ENCODE data around the gene REPIN1.

The REPIN1 gene

DNA sequence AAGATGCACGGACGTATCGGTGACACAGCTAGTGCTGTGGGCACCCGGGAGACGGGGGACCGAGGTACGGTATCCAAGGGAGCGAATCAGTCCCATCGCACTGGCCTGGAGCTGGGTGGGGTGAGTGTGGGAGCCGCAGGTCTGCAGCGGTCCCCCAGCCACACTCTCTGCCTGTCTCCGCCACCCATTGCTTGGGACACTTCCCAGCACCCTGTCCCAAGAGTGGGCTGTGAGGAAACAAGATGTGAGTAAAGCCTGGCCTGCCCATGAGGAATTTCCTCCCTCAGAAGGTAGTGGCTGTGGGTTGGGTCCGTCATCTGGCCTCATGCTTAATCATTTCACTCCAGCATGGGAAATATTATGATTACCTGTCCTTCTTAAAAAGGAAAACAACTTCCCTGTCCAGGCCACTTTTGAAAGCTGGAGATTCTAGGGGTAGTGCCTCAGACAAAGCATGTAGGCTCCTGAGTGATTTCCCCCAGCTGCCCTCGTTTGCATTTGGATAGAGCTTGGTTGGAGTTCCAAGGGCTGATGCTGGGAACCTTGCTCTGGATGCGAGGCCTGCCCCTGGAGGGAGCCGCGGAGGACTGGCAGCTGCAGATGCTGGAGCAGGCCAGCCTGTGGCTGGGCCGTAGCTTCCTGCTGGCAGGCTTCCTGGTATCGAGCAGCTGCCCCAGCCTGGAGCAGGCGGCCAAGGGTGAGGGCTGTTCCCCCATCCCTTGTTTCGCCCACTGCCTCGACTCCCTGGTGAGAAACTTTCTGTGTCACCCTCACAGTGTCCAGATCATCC, 39.1 kb upstream of the REPIN1 start:
- DNase-seq: no peak
- Histone ChIP-seq H3K4me3 (ENCODE audit: low read depth, low read length) (no peak overlapping the region), H3K27me3 (ENCODE audit: insufficient read depth, low read depth, severe bottlenecking) (no peaks in the 10 kb centered on the region), H3K27ac (no peak overlapping the region), H3K36me3 (peaks cover 74% of the 10 kb centered on the region), H3K9me3 (ENCODE audit: severe bottlenecking) (no peaks in the 10 kb centered on the region)
- TF ChIP-seq, protein P1, sequence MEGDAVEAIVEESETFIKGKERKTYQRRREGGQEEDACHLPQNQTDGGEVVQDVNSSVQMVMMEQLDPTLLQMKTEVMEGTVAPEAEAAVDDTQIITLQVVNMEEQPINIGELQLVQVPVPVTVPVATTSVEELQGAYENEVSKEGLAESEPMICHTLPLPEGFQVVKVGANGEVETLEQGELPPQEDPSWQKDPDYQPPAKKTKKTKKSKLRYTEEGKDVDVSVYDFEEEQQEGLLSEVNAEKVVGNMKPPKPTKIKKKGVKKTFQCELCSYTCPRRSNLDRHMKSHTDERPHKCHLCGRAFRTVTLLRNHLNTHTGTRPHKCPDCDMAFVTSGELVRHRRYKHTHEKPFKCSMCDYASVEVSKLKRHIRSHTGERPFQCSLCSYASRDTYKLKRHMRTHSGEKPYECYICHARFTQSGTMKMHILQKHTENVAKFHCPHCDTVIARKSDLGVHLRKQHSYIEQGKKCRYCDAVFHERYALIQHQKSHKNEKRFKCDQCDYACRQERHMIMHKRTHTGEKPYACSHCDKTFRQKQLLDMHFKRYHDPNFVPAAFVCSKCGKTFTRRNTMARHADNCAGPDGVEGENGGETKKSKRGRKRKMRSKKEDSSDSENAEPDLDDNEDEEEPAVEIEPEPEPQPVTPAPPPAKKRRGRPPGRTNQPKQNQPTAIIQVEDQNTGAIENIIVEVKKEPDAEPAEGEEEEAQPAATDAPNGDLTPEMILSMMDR (IDR thresholded peaks at IDR 0.05; ENCODE audit: low read depth, low read length): no peak

GRCh38 chr7:150330211-150330885, 38.3 kb upstream of the REPIN1 start:
- no peak for DNase-seq
- peaks cover 66% of the 10 kb centered on the region for H3K36me3 ChIP-seq
- H3K27ac ChIP-seq: no peak overlapping the region
- TF ChIP-seq, protein P1 (IDR thresholded peaks at IDR 0.05; ENCODE audit: low read depth, low read length): no peak
- H3K4me3 ChIP-seq (ENCODE audit: low read depth, low read length): no peak overlapping the region
- no peaks in the 10 kb centered on the region for H3K9me3 ChIP-seq (ENCODE audit: severe bottlenecking)
- H3K27me3 ChIP-seq (ENCODE audit: insufficient read depth, low read depth, severe bottlenecking): no peaks in the 10 kb centered on the region

- Histone ChIP-seq H3K9me3 (ENCODE audit: severe bottlenecking) (no peaks in the 10 kb centered on the region), H3K27ac (no peak overlapping the region), H3K4me3 (ENCODE audit: low read depth, low read length) (no peak overlapping the region), H3K27me3 (ENCODE audit: insufficient read depth, low read depth, severe bottlenecking) (no peaks in the 10 kb centered on the region), H3K36me3 (peaks cover 55% of the 10 kb centered on the region)
- TF ChIP-seq, protein P1 (IDR thresholded peaks at IDR 0.05; ENCODE audit: low read depth, low read length): no peak
- DNase-seq: no peak
These were observed 35.6 kb upstream of the REPIN1 start for GRCh38 chr7:150332852-150333635.

DNA sequence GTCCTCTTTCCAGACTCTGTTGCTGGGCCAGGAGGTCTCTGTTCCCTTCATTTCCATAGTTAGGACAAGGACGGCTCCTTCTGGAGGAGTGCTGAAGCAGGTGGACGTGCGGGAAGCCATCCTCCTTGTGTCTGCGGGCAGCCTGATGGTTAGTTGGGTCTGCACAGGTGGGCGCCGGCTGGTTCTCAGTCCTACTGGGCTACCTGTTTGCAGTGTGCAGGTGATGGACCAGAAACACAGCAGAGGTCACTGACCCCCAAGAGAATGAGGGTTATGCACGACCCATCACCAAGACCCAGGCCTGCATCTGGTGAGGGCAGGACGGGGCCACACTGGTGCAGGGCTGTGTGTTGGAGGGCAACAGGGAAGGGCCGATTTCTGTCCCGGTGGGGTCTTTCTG, 35.0 kb upstream of the REPIN1 start:
- H3K36me3 ChIP-seq: peaks cover 50% of the 10 kb centered on the region
- H3K9me3 ChIP-seq (ENCODE audit: severe bottlenecking): no peaks in the 10 kb centered on the region
- no peak for DNase-seq
- no peak overlapping the region for H3K4me3 ChIP-seq (ENCODE audit: low read depth, low read length)
- H3K27ac ChIP-seq: no peak overlapping the region
- H3K27me3 ChIP-seq (ENCODE audit: insufficient read depth, low read depth, severe bottlenecking): no peaks in the 10 kb centered on the region
- TF ChIP-seq, protein P1 (IDR thresholded peaks at IDR 0.05; ENCODE audit: low read depth, low read length): no peak

DNA sequence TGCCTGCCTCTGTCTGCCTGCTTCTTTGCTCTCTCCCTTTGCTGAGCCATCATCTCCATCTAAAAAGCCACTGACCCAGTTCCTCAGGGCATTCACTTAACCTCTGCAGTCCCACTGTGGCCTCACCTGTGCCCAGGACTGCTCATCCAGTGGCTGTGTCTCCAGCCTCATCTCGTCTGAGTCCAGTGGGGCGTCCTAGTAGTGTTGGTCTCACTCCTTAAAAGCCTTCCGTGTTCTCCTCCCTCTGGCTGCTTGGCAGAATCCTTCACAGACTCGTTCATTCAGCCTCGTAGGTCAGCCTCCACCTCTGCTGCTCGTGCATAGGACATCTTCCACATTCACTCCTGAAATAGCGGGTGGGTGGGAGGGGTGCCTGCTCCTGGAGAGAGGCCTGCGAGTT, 34.5 kb upstream of the REPIN1 start:
- Histone ChIP-seq H3K36me3 (peaks cover 46% of the 10 kb centered on the region), H3K27me3 (ENCODE audit: insufficient read depth, low read depth, severe bottlenecking) (no peaks in the 10 kb centered on the region), H3K4me3 (ENCODE audit: low read depth, low read length) (no peak overlapping the region), H3K9me3 (ENCODE audit: severe bottlenecking) (no peaks in the 10 kb centered on the region), H3K27ac (no peak overlapping the region)
- no peak for DNase-seq
- TF ChIP-seq, protein P1 (IDR thresholded peaks at IDR 0.05; ENCODE audit: low read depth, low read length): no peak
